ENCODE data around the gene TRAF2.

TRAF2 gene

DNA sequence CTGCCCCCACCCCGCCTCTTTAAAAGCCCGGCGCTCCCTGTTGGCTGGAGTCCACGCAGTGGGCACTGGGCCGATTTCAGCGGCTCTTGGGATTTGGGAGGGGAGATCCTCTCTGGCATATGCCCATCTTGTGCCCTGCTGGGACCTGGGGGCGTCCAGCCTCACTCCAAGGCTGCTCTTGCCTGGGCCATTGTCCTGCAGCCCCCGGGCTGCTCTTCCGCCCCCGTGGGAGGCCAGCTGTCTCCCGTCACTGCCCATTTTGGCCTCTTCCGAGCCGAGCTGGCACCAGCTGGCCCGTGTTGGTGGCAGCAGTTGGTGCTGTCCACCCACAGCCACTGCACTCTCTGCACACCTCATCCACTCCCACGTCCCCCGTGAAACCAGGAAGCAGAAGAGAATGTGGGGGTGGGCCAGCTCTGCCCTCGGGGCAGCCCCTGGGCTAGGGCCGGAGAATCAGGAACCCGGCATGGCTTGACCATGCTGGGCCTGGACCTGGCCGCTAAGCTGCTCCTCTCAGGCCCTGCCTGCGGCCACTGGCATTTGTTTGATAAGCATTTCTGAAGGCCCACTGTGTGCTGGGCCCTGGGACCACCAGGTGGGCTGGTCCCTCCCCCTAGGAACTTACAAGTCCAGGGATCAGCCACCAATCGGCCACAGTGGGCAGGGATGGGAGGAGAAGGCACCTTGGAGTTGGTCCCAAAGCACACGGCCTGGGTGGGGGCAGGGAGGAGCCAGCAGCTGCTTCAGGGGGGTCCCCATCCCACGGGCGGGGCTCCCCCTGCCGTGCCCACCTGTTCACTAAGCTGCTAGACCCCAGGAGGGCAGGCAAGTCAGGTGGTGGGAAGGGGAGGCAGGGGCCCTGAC lies 60.9 kb downstream of the TRAF2 start:
- no peak for DNase-seq (ENCODE audit: low read depth in 2 of 3, low spot score in 1 of 3)

- DNase-seq (ENCODE audit: low read depth in 2 of 3, low spot score in 1 of 3) = no peak
Measured at GRCh38 chr9:136947955-136948510, 61.7 kb downstream of the TRAF2 start.

DNA sequence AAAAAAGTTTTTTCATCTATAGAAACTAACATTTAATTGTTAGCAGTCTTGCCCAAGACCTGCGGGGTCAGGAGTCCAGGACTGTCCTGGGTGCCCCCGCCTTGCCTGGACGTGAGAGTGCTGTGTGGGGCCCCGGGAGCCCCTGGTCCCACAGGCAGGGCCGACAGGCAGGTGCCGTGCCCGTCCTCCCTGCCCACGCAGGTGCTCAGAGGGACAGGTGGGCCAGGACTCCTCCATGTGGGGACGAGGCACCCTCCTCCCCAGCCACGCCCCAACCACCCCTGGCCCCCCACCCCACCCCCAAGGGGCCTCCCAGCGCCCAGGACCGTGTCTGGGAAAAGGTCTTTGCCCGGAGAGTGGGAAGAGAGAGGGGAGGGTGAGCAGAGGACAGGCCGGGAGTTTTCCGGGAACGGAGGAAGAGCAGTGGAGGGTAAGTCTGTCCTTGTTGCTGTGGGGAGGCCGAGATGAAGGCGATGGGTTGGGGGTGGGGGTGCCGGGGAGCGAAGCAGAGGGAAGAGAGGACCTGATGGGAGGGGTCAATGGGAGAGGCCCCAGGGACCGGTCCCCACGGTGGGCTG lies 63.0 kb downstream of the TRAF2 start:
- no peak for DNase-seq (ENCODE audit: low read depth in 2 of 3, low spot score in 1 of 3)

- peak; percentile 91 to 95 (median 94) for DNase-seq (ENCODE audit: low read depth in 2 of 3, low spot score in 1 of 3)
Measured at GRCh38 chr9:136949817-136950655, 63.7 kb downstream of the TRAF2 start.

DNA sequence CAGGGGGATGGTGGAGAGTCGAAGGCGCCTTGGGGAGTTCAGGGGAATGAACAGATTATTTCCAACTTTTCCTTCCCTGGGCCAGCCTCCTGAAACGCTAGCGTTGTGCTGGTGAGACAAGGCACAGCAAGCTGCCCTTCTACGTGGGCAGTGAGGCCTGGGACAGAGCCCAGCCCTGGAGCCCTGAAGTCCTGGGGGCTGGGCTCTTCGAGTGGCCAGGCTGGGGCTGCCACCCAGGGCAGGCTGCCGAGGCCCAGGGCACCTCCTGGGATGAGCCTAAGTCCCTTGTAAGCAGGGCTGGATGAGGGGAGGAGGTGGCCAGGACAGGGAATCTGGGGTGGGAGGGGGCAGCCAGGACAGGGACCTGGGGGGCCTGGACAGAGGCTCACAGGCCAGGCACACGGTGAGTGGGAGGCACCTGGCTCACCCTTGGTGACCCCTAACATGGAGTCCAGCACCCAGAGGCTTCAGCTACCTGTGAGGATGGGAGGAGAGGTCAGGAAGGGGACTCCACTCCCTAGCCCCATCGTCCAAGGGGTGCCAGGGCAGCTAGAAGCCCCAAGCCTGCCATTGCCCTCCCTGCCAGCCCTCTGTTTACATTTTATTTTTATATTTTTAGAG lies 64.5 kb downstream of the TRAF2 start:
- no peak for DNase-seq (ENCODE audit: low read depth in 2 of 3, low spot score in 1 of 3)

GRCh38 chr9:136951541-136952320 lies 65.4 kb downstream of the TRAF2 start, which contains the start of gene LCN12:
Gene LCN12, plus strand, starts transcription at chr9:136952273. Its CDS starts 55 bp downstream, at chr9:136952328.
- no peak for DNase-seq (ENCODE audit: low read depth in 2 of 3, low spot score in 1 of 3)

DNA sequence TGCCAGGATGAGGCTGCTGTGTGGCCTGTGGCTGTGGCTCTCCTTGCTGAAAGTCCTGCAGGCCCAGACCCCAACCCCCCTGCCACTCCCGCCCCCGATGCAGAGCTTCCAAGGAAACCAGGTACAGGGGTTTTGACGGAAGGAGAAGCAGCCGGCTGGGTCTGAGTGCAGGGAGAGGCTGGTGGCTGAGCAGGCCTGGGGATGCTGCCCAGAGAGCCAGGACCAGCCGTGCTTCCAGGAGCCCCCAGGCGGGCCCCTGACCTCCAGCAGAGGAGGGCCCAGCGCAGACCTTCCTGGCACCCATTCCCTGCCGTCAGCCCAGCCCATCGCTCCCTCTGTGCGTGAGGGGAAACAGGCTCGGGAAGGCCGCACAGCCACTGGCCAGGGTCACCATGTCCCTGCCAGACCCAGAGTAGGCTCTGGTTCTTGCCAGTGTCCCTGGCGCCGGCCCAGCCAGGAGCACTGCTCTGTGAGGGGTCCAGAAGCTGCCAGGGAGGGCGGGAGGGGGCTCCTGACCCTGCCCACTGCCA lies 66.1 kb downstream of the TRAF2 start:
- no peak for DNase-seq (ENCODE audit: low read depth in 2 of 3, low spot score in 1 of 3)

DNA sequence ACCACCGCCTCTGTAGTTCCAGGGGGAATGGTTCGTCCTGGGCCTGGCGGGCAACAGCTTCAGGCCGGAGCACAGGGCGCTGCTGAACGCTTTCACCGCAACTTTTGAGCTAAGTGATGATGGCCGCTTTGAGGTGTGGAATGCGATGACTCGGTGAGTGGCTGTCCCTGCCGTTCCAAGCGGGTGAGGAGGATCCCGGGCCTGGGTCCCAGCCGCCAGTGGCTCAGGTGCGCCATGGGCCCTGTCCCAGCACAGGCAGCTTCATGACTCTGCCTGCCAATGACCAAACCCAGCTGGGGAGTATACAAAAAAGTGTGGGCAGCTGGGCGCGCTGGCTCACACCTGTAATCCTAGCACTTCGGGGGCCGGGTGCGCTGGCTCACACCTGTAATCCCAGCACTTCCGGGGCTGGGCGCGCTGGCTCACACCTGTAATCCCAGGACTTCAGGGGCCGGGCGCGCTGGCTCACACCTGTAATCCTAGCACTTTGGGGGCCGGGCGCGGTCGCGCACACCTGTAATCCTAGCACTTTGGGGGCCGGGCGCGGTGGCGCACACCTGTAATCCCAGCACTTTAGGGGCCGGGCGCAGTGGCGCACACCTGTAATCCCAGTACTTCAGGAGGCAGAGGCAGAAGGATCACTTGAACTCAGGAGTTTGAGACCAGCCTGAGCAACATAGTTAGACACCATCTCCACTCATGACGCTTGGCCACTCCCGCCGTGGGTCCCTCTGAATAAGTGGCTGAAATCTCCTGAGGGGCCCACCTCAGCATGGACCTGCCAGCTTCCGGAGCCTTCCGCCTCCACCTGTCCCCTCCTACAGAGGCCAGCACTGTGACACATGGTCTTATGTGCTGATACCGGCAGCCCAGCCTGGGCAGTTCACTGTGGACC lies 66.8 kb downstream of the TRAF2 start:
- DNase-seq (ENCODE audit: low read depth in 2 of 3, low spot score in 1 of 3) = no peak

GRCh38 chr9:136953771-136954269 lies 67.5 kb downstream of the TRAF2 start:
- no peak for DNase-seq (ENCODE audit: low read depth in 2 of 3, low spot score in 1 of 3)

- no peak for DNase-seq (ENCODE audit: low read depth in 2 of 3, low spot score in 1 of 3)
Measured at GRCh38 chr9:136954270-136955083, 68.2 kb downstream of the TRAF2 start.

DNA sequence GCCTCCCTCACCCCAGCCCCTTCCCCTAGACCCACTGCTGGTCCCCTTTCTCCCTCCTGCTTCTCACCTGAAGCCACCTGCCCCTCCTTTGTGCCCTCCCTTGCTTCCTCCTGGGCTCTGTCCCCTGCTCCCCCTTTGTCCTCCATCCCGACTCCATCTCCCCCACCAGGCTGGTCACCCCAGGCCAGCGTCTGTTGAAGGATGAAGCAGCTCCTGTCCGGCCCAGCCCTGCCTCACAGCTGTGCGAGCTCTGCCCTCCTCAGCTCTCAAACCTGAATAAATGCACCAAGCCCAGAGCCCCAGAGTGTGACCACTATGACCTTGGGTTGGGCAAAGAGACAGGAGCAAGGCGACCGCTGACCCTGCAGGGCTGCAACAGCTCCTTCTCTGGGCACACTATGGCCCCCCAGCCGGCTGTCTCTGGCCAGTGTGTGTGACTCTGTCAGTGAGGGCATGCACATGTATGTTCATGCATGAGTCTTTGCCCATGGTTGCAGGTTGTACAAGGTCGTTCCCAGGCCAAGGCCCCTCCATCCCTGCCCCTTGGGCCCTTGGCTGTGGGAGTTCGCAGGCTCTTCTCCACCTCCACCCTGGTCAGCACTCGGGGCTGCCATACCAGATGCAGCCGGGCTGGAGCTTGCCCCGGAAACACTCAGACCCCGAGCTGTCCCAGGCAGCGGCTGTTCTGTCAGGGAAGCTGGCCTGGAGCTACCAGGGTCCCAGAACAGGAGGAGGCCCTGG lies 69.1 kb downstream of the TRAF2 start:
- no peak for DNase-seq (ENCODE audit: low read depth in 2 of 3, low spot score in 1 of 3)

DNA sequence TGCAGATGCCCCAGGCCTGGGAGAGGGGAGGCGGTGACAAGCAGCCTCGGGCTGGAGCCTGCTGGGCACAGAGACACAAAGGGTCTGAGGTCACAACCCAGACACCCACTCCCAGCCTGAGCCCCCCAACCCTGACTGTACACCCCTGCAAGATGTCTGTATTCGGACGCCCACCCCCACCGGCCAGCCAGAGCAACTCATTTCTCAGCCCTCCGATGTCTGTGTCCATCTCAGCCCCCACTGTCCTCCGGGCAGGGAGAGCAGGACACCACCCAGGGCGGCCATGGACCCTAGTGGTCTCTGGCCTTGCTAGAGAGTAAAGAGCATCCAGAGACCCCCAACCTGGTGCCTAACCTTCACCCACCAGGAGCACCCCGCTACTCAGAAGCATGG lies 69.6 kb downstream of the TRAF2 start:
- DNase-seq (ENCODE audit: low read depth in 2 of 3, low spot score in 1 of 3) = no peak

GRCh38 chr9:136956604-136957003 lies 70.3 kb downstream of the TRAF2 start:
- no peak for DNase-seq (ENCODE audit: low read depth in 2 of 3, low spot score in 1 of 3)

- DNase-seq (ENCODE audit: low read depth in 2 of 3, low spot score in 1 of 3) = no peak
Measured at GRCh38 chr9:136957461-136957860, 71.1 kb downstream of the TRAF2 start.

DNA sequence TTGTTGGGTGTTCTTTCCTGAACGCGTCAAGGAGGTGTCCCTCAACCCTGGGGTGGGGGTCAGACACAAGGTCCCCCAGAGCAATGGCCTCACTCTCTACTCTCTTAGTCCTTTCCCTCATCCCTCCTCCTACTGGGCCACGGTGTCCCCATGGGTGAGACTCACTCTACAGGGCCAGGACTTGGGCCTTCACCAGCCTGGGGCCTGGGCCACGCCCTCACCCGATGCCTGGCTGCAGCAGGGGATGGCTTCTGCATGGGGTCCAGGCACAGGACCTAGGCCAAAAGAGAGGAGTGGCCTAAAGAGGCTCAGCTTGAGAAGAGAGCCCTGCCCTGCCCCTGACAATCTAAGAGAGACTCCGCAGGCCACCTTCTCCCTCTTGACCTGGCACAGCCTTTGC lies 71.6 kb downstream of the TRAF2 start:
- DNase-seq (ENCODE audit: low read depth in 2 of 3, low spot score in 1 of 3) = no peak

DNA sequence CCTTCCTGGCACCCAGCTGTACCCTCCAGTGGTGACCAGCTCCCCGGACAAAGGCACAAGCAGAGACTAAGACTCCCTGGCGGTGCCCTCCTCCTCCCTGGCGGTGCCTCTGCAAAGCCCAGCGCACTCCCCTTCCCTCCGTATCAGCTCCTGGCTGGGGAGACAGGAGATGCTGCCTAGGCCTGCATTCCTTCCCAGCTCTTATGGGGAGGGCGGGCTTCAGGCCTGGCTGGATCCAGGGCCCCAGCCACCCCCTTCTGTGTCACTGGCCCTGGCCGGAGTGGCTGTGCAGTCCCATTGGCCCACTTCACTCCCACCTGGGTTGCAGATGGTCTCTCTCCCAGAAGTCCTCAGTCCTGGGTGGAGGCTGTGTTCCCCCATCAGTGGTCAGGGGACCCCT lies 72.2 kb downstream of the TRAF2 start:
- DNase-seq (ENCODE audit: low read depth in 2 of 3, low spot score in 1 of 3) = no peak

Measured in stimulated activated CD4-positive, alpha-beta T cell treated with anti-CD3 and anti-CD28 coated beads, Interleukin-12 subunit alpha, Interleukin-12 subunit beta, amount 100 ng/mL, for 48 hours (primary cell).